K562 (cell line): ENCODE results near the gene CPS1. TPM values are rescaled to one million over a fixed set of nuclear protein-coding genes. Genes with fewer than 3 reads are reported as not detected.

Source experiments
- ATAC-seq: fragments of 200-7000 bp; cut with Tn5 transposase; 3 replicates; pipeline ENCODE4 v1.9.1; 2020; ENCODE audit warnings: moderate library complexity
- BruUV-seq: library from RNA; stranded (reverse); fragments of 400-500 nt; replicated peaks from 2 replicates; lab custom pipeline; 2021; lab: Mats Ljungman, UMichigan
- CTCF ChIA-PET: fragments of 300-600 bp; formaldehyde crosslinking; extraction: SDS; loops from one replicate; lab custom pipeline; 2021; ENCODE audit warnings: low intra/inter-chr PET ratio; lab: Yijun Ruan, JAX
- POLR2A ChIA-PET: fragments of 300-600, 350-650 bp; sonication (Branson Sonifier 250); formaldehyde crosslinking; extraction: SDS; loops from one replicate; lab custom pipeline; 2021; ENCODE audit warnings: antibody characterized with exemption, inconsistent platforms; lab: Yijun Ruan, JAX
- DNase-seq, 4 experiments: peaks; one replicate each; pipeline versions ENCODE4 v3.0.0 to v3.0.0-alpha.2; 2011 to 2018; ENCODE audit warnings: low spot score in 3 of 4, mixed read lengths in 3 of 4; ENCODE audit errors: extremely low read depth in 1 of 4
- FAIRE-seq: peaks from 2 replicates; lab custom pipeline; 2011; peaks lifted over from hg19 to GRCh38; lab: Jason Lieb, UNC
- H2AFZ ChIP-seq: 2 replicates; pipeline ENCODE4 v1.6.0; 2011; ENCODE audit warnings: low read depth, low read length, control low read depth, inconsistent platforms
- H3K27ac ChIP-seq: fragments of 200-600 bp; 3 replicates; pipeline ENCODE4 v1.8.0; 2011; ENCODE audit warnings: low read depth, mild to moderate bottlenecking, control low read depth, inconsistent platforms, low read length, moderate library complexity, mixed read lengths; ENCODE audit errors: extremely low read depth
- H3K27me3 ChIP-seq, 2 experiments: fragments of 300-600 bp in 1 of 2; 2 replicates in 1 of 2; 3 replicates in 1 of 2; pipeline versions ENCODE4 v1.6.0 to v1.8.0; 2011; ENCODE audit warnings: inconsistent platforms in 2 of 2, low read length in 2 of 2, mild to moderate bottlenecking in 1 of 2, mixed read lengths in 1 of 2, moderate library complexity in 1 of 2; ENCODE audit not compliant: control insufficient read depth in 2 of 2, insufficient read depth in 2 of 2
- H3K36me3 ChIP-seq: fragments of 300-600 bp; 3 replicates; pipeline ENCODE4 v1.8.0; 2011; ENCODE audit warnings: mild to moderate bottlenecking, low read length, inconsistent platforms; ENCODE audit not compliant: control insufficient read depth, insufficient read depth
- H3K4me1 ChIP-seq, 2 experiments: fragments of 200-600 bp in 1 of 2; replicated peaks in 1 of 2; 2 replicates in 1 of 2; 3 replicates in 1 of 2; pipeline versions ENCODE4 v1.5.1 to v1.8.0; 2011; ENCODE audit warnings: inconsistent platforms in 2 of 2, low read length in 2 of 2, mild to moderate bottlenecking in 1 of 2, mixed read lengths in 1 of 2, moderate library complexity in 1 of 2; ENCODE audit not compliant: control insufficient read depth in 2 of 2, insufficient read depth in 2 of 2
- H3K4me2 ChIP-seq: 2 replicates; pipeline ENCODE4 v1.6.1; 2011; ENCODE audit warnings: low read length, control low read depth, inconsistent platforms, mixed read lengths; ENCODE audit not compliant: insufficient read depth
- H3K4me3 ChIP-seq: fragments of 200-600 bp; sonication (generic), shearing (Covaris generic); 2 replicates; pipeline ENCODE4 v1.5.1; 2016; ENCODE audit warnings: control low read depth, inconsistent platforms
- H3K79me2 ChIP-seq: fragments of 200-600 bp; 3 replicates; pipeline ENCODE4 v1.8.0; 2011; ENCODE audit warnings: low read length, inconsistent platforms; ENCODE audit not compliant: control insufficient read depth, insufficient read depth
- H3K9ac ChIP-seq, 2 experiments: 2 replicates each; pipeline versions ENCODE4 v1.6.0 to v1.6.1; 2011; ENCODE audit warnings: low read depth in 2 of 2, low read length in 2 of 2, control low read depth in 1 of 2, inconsistent platforms in 1 of 2, mild to moderate bottlenecking in 1 of 2, mixed read lengths in 1 of 2; ENCODE audit not compliant: insufficient read depth in 1 of 2
- H3K9me1 ChIP-seq: one replicate; pipeline ENCODE4 v1.6.0; 2011; ENCODE audit warnings: inconsistent platforms, mild to moderate bottlenecking, low read length, moderate library complexity; ENCODE audit not compliant: control insufficient read depth, insufficient read depth
- H3K9me3 ChIP-seq: replicated peaks from 2 replicates; pipeline ENCODE4 v1.5.1; 2011; ENCODE audit warnings: low read depth, low read length, inconsistent platforms; ENCODE audit not compliant: control insufficient read depth, insufficient read depth
- H4K20me1 ChIP-seq: replicated peaks from 2 replicates; pipeline ENCODE4 v1.6.1; 2011; ENCODE audit warnings: low read length, inconsistent platforms, mixed read lengths; ENCODE audit not compliant: control insufficient read depth, insufficient read depth
- BRD4 ChIP-seq: fragments of 200-600 bp; sonication (generic); IDR thresholded peaks from 2 replicates; pipeline ENCODE4 v1.6.1; 2017; ENCODE audit warnings: inconsistent platforms
- MECOM ChIP-seq: fragments of 250-450 bp; sonication (Bioruptor Pico); IDR thresholded peaks from 2 replicates; pipeline ENCODE4 v1.8.0; 2022; ENCODE audit warnings: inconsistent platforms
- MTA3 ChIP-seq: fragments of 450-650 bp; formaldehyde crosslinking; IDR thresholded peaks from 2 replicates; pipeline ENCODE4 v1.6.1; 2017; ENCODE audit warnings: mild to moderate bottlenecking, borderline replicate concordance
- SREBF2 ChIP-seq: sonication (generic); formaldehyde crosslinking; IDR thresholded peaks from 2 replicates; pipeline ENCODE4 v1.4.0; 2020; ENCODE audit warnings: mild to moderate bottlenecking, missing genetic modification reagents
- YY1 ChIP-seq, 3 experiments: IDR thresholded peaks; 2 replicates each; pipeline ENCODE4 v1.6.1; 2011; ENCODE audit warnings: low read length in 2 of 3, mild to moderate bottlenecking in 2 of 3, moderate library complexity in 2 of 3, borderline replicate concordance in 1 of 3, control low read depth in 1 of 3, low read depth in 1 of 3; ENCODE audit not compliant: insufficient read depth in 3 of 3, insufficient replicate concordance in 2 of 3, control insufficient read depth in 1 of 3, insufficient read length in 1 of 3; ENCODE audit errors: extremely low read depth in 1 of 3
- ZKSCAN8 ChIP-seq: fragments of 200-800 bp; sonication (Bioruptor generic); IDR thresholded peaks from 2 replicates; pipeline ENCODE4 v1.6.1; 2016; ENCODE audit warnings: missing genetic modification characterization, missing compliant biosample characterization
- ZNF197 ChIP-seq: fragments of 200-800 bp; sonication (Bioruptor generic); IDR thresholded peaks from 2 replicates; pipeline ENCODE4 v1.6.1; 2016; ENCODE audit warnings: low read depth, missing genetic modification characterization, missing compliant biosample characterization
- ZNF253 ChIP-seq: fragments of 250-450 bp; sonication (Bioruptor Pico); conservative IDR thresholded peaks from 2 replicates; pipeline ENCODE4 v1.6.1; 2021; ENCODE audit warnings: mild to moderate bottlenecking
- ZNF589 ChIP-seq: fragments of 200-800 bp; sonication (Bioruptor generic); IDR thresholded peaks from 2 replicates; pipeline ENCODE4 v1.6.1; 2016; ENCODE audit warnings: low read depth, missing genetic modification characterization, missing compliant biosample characterization
- ZNF75A ChIP-seq: fragments of 450-650 bp; formaldehyde crosslinking; IDR thresholded peaks from 2 replicates; pipeline ENCODE4 v1.4.0; 2020; ENCODE audit warnings: mild to moderate bottlenecking
- WGBS: fragments of 100-300 bp; shearing (Covaris generic); methylation state at CpG from one replicate; pipeline ENCODE4 v1.1.6; 2016; ENCODE audit warnings: low coverage, mixed read lengths; ENCODE audit not compliant: insufficient coverage; ENCODE audit errors: missing lambda C conversion rate; 5-methylcytosine and 5-hydroxymethylcytosine counted together
- in situ Hi-C: fragments of 300-500 bp; cut with MboI; formaldehyde crosslinking; loops from 4 replicates; pipeline ENCODE4 v1.15.0; 2018; ENCODE audit warnings: inconsistent platforms, mixed read lengths
- intact Hi-C: fragments of 100-400 bp; cut with micrococcal nuclease; formaldehyde crosslinking; loops from 2 replicates; pipeline ENCODE4 v1.14.2; 2022
- polyA plus RNA-seq, 8 experiments: library from polyadenylated mRNA; depleted of rRNA in 4 of 8; stranded (reverse) in 5 of 8; unstranded in 3 of 8; fragments of >200 nt; fragmentation: Nextera tagmentation in 2 of 8; fragmentation: Illumina TruSeq in 1 of 8; extraction: Ambion mirVana in 2 of 8; extraction: Trizol in 1 of 8; gene quantifications; 2 replicates each; pipeline versions ENCODE4 v1.2.1 to v1.2.3, GENCODE V29; 2011 to 2014; ENCODE audit warnings: inconsistent platforms in 1 of 8, missing spikeins in 1 of 8
- total RNA-seq, 7 experiments: library from RNA; depleted of rRNA in 6 of 7; stranded (reverse); fragments of >200 nt in 6 of 7; fragmentation: Illumina TruSeq in 2 of 7; extraction: Trizol in 2 of 7; gene quantifications; 2 replicates each; pipeline versions ENCODE4 v1.2.1 to v1.2.3, GENCODE V29; 2011 to 2021; ENCODE audit warnings: low replicate concordance in 1 of 7
- TF ChIP-seq, protein P1 (sequence below): fragments of 450-650 bp; IDR thresholded peaks from 2 replicates; pipeline ENCODE4 v1.6.1; 2017; ENCODE audit warnings: mild to moderate bottlenecking, moderate library complexity
- TF ChIP-seq, protein P2 (sequence below): fragments of 450-650 bp; IDR thresholded peaks from 2 replicates; pipeline ENCODE4 v1.6.1; 2014; ENCODE audit warnings: low read depth, mild to moderate bottlenecking, moderate library complexity, borderline replicate concordance
- TF ChIP-seq, protein P3 (sequence below): fragments of 250-450 bp; sonication (Bioruptor Pico); IDR thresholded peaks from 2 replicates; pipeline ENCODE4 v1.5.0; 2021
- TF ChIP-seq, protein P4 (sequence below): fragments of 250-450 bp; sonication (Bioruptor Pico); IDR thresholded peaks from 2 replicates; pipeline ENCODE4 v1.5.0; 2021; ENCODE audit warnings: mild to moderate bottlenecking, borderline replicate concordance

CPS1 gene
- total and polyA plus RNA-seq, 9 of the 15 experiments (the other 6 are each of a cell fraction or from before 2014, with no cell fraction given), result 2.4 to 13.5 (median 6.0) TPM

DNA sequence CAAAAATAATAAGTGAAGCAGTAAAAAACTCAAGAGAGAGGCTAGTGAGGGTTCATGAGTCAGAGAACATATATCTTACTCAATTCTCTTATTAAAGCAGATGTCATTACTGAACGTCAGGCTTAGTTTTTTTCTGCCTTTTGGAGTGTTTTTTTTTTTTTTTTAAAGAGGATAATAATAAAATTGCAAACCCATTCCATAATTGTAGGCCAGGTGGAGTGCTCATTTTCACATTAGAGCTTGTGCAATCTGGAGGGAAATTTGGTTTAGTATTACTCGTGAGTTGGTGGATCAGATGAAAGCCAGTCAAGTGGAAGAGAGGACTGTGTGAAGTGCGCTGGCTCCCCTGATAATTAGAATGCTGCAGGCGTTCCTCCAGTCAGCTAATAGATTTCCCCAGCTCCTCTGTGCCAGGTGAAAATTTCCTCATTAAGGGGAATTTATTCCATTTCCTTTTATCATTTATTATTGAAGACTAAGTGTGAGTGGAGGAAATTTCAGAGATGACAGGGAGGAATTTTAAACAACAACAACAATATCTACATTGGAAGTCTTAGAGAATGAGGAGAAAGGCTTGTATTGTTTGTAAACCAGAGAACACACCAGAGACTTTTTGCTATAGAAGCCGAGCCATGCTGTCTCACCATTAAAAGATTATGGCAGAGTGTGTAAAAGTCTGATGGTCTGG lies 74.6 kb downstream of the CPS1 start (continued):
- TF ChIP-seq ZNF253 (CRISPR knock-in tag) (no peak), SREBF2 (no peak), MTA3 (no peak)

DNA sequence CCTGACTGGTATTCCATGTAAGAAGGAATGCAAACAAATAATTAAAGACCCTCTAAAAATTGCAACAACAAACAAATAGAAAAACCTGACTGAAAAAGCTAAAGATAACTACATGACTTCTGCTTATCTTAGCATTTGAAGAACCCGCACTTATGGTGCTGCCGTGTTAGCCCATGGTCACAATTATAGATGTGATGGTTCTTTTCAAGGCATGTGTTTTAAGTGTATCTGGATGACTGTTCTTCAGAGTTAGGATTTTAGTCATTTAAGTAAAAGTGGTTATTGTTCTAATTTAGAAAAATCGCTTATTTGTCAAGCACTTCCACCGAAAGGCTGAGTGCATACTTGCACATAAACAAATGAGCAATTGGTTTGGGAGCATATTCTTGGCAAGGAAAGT lies 77.3 kb downstream of the CPS1 start:
- Histone ChIP-seq H3K9me1 (no peaks in the 10 kb centered on the region), H3K36me3 (no peaks in the 10 kb centered on the region), H3K79me2 (no peaks in the 10 kb centered on the region), H3K4me3 (no peak overlapping the region), H3K27ac (no peak overlapping the region), H3K4me2 (no peak overlapping the region), H3K4me1 (no peaks in the 10 kb centered on the region), H3K9ac (no peak overlapping the region), H4K20me1 (no peaks in the 10 kb centered on the region), H2AFZ (no peak overlapping the region), H3K9me3 (no peaks in the 10 kb centered on the region), H3K27me3 (no peaks in the 10 kb centered on the region)
- BruUV-seq, result no TSS peak
- no peak for ATAC-seq
- ChIA-PET POLR2A (no interaction called here), CTCF (no interaction called here)
- intact Hi-C loops (no loop called here), in situ Hi-C loops (no loop called here)
- FAIRE-seq, result no peak
- DNase-seq, result no peak
- 4% methylated on average over 4 of the region's 4 CpGs for WGBS
- TF ChIP-seq, protein P1, sequence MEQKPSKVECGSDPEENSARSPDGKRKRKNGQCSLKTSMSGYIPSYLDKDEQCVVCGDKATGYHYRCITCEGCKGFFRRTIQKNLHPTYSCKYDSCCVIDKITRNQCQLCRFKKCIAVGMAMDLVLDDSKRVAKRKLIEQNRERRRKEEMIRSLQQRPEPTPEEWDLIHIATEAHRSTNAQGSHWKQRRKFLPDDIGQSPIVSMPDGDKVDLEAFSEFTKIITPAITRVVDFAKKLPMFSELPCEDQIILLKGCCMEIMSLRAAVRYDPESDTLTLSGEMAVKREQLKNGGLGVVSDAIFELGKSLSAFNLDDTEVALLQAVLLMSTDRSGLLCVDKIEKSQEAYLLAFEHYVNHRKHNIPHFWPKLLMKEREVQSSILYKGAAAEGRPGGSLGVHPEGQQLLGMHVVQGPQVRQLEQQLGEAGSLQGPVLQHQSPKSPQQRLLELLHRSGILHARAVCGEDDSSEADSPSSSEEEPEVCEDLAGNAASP, result no peak
- TF ChIP-seq, protein P2, sequence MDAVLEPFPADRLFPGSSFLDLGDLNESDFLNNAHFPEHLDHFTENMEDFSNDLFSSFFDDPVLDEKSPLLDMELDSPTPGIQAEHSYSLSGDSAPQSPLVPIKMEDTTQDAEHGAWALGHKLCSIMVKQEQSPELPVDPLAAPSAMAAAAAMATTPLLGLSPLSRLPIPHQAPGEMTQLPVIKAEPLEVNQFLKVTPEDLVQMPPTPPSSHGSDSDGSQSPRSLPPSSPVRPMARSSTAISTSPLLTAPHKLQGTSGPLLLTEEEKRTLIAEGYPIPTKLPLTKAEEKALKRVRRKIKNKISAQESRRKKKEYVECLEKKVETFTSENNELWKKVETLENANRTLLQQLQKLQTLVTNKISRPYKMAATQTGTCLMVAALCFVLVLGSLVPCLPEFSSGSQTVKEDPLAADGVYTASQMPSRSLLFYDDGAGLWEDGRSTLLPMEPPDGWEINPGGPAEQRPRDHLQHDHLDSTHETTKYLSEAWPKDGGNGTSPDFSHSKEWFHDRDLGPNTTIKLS, result no peak
- TF ChIP-seq ZNF589 (CRISPR knock-in tag), result no peak
- TF ChIP-seq ZNF75A (CRISPR knock-in tag), result no peak
- no peak for TF ChIP-seq MECOM
- TF ChIP-seq, protein P3, sequence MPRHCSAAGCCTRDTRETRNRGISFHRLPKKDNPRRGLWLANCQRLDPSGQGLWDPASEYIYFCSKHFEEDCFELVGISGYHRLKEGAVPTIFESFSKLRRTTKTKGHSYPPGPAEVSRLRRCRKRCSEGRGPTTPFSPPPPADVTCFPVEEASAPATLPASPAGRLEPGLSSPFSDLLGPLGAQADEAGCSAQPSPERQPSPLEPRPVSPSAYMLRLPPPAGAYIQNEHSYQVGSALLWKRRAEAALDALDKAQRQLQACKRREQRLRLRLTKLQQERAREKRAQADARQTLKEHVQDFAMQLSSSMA (CRISPR knock-in tag), result no peak
- no peak for TF ChIP-seq ZKSCAN8 (CRISPR knock-in tag)
- TF ChIP-seq YY1 (IDR thresholded peaks at IDR 0.05; ENCODE audit: borderline replicate concordance in 1 of 3, control insufficient read depth in 1 of 3, extremely low read depth in 1 of 3, insufficient read depth in 3 of 3, insufficient read length in 1 of 3, insufficient replicate concordance in 2 of 3, low read depth in 1 of 3, low read length in 2 of 3), result no peak
- TF ChIP-seq ZNF197 (CRISPR knock-in tag), result no peak
- TF ChIP-seq BRD4, result no peak
- TF ChIP-seq, protein P4, sequence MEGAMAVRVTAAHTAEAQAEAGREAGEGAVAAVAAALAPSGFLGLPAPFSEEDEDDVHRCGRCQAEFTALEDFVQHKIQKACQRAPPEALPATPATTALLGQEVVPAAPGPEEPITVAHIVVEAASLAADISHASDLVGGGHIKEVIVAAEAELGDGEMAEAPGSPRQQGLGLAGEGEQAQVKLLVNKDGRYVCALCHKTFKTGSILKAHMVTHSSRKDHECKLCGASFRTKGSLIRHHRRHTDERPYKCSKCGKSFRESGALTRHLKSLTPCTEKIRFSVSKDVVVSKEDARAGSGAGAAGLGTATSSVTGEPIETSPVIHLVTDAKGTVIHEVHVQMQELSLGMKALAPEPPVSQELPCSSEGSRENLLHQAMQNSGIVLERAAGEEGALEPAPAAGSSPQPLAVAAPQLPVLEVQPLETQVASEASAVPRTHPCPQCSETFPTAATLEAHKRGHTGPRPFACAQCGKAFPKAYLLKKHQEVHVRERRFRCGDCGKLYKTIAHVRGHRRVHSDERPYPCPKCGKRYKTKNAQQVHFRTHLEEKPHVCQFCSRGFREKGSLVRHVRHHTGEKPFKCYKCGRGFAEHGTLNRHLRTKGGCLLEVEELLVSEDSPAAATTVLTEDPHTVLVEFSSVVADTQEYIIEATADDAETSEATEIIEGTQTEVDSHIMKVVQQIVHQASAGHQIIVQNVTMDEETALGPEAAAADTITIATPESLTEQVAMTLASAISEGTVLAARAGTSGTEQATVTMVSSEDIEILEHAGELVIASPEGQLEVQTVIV (CRISPR knock-in tag), result no peak
